Skin of body (tissue), 2 donors: Measurements from ENCODE around the gene TFAP2A. TPM values are rescaled to one million over a fixed set of nuclear protein-coding genes. Genes with fewer than 3 reads are reported as not detected.

ENCODE experiments used
- DNase-seq: peaks from one replicate; lab custom pipeline; 2025; lab: John Stamatoyannopoulos, UW
- total RNA-seq: library from RNA; depleted of rRNA; stranded (reverse); fragments of >200 nt; gene quantifications from one replicate; pipeline ENCODE4 v1.2.3, GENCODE V29; 2014

The TFAP2A gene
- total RNA-seq, 1 donor from 2014 or later, result 25.0 TPM

DNA sequence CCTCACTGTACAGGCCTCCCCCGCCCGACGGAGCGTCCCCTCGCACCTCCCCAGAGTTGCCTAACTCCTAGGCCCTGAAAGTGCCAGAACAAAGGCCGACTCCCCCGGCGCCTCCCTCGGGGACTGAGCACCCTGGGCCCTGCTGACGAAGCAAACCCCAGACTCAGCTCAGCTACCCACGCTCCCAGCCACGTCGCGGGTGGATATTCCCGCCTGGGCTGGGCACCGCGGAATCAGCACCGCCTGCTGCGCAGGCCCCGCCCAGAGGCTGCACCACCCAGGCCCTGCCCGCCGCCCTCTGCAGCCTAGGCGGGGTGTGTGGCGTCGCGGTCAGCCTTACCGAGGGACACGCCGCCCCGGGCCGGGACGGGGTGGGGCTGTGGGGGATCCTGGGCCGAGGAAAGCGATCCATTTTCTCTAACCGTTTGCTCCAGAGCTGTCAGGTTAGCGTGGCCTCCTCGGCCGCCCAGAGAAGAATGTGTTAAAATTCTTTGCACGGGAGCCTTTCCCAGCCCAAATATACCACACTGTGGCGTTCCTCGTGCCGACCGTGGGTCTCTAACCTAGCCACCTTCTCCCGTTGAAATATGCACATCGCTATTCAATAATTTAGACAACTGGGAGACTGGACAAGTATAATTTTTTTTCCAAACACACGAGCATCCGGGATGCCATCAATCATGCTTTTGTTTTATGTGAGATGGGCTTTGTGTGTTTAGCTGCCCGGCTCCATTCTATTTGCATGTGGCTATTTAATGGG lies 31.4 kb downstream of the TFAP2A start:
- DNase-seq, result no peak

DNA sequence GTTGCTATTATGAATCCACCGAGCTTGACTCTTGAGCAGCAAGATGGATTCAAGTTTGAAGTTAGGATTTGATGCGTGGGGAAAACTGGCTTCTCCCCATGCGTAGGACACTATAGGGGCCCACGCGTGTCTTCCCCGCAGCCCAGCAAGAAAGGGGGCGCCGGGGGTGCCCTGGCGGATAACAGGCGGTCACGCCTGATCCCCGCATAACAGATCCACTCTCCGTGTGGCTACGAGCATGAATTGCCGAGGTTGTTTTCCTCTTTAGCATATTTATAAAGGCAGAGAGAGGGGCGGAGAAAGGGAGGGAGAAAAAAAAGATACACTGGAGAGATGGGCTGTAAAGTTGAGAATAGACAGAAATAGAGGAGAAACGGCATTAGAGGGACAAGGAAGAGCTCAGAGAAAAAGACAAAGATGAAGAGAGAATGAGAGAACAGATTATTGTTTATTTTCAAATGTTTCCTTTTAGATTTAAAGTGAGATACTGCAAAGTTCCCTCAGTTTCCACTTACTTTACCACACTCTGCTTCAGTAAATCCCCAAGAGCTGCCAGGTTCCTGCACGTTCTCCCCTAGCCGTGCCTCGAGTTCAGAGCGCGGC lies 32.0 kb downstream of the TFAP2A start:
- DNase-seq, result no peak

DNA sequence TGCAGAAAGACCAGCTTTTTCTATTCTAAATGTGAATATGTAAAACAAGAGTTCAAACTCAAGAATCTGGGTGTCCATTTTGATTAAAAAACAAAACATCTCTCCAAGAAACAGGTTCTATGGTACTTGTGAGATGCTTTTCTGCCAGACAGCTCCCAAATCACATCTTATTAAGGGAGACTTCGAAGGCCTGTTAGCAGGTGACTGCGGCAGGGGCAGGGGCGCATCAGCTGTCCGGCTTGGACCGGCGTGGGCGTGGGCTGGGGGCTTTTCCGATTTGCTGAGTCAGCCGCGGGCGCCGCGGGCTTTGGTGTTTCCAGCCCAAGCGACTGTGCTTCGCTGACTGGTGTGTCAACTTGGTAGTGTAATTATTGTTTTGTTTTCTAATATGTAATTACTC lies 32.6 kb downstream of the TFAP2A start:
- DNase-seq, result no peak

DNA sequence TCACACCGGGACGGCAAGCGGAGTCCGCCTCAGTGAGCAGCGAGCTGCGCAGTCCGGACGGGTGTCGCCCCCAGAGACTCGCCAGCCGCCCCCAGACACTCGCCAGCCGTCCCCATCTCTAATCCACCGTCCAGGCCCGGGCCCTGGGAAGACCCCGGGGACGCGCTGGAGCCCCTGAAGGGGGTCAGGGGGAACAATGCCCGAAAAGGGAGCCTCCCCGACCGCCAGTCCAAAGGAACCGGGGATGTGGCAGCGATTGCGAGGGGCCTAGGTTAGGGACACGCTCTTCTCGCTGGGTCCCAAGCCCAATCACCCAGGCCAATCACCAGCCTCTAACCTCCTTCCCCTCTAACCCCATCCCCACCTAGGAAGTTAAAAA lies 33.1 kb downstream of the TFAP2A start:
- no peak for DNase-seq

DNA sequence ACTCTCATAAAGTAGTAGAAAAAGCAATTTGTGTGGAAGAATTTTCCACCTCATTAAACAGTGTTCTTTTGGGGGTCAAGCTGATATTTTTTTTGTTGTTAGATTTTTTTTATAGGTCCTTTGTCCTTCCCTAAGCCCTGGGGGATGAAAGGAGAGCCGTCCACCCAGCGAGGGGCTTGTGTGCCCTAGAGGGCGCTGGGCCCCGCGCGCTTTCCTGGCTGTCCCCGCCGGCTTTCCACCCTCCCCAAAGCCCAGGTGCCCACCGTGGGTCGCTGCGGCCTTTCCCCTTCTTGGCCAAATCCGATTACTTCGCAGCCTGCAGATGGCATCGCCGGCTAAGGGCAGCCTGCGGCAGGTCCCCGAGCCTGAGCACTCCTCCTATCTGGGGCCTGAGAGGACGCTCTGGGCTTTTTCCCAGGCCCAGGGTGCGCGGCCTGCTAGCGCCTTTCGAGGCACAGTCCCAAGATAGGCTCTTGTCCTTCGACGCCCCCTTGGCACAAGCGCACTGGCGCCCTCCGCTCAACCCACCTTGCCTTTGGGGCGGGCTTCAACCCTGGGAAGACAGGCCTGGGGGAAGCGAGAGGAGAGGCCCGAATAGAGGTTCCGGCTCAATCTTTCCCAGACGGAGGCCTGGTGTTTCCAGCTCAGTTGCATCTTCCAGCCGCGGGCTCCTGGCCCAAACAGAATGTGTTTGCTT lies 33.6 kb downstream of the TFAP2A start:
- no peak for DNase-seq

DNA sequence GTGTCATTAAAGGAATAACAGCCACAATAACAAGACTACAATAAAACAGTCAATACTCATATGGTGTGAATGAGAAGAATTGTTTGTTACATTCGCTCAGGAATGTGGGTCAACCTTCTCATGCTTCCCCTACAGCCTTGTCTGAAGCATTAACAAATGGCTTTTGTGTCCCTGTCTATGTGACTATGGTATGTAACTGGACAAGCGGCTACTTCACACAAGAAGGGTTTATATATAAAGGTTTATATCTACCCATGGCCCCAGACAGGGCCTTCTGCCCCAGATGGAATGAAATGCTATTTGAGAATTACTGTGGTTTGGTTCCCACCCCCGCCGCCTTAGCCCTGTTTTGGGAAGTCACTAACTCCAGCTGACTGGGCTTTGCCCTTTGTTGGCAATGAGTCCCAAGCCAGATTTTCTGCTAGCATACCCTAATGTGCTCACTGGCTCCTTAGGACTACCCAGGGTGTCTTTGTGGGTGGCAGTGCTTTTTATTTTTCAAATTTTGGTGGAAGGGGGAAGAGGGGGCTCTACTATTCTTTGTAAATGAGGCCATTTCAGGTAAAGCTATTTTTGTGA lies 39.4 kb downstream of the TFAP2A start:
- DNase-seq, result no peak

DNA sequence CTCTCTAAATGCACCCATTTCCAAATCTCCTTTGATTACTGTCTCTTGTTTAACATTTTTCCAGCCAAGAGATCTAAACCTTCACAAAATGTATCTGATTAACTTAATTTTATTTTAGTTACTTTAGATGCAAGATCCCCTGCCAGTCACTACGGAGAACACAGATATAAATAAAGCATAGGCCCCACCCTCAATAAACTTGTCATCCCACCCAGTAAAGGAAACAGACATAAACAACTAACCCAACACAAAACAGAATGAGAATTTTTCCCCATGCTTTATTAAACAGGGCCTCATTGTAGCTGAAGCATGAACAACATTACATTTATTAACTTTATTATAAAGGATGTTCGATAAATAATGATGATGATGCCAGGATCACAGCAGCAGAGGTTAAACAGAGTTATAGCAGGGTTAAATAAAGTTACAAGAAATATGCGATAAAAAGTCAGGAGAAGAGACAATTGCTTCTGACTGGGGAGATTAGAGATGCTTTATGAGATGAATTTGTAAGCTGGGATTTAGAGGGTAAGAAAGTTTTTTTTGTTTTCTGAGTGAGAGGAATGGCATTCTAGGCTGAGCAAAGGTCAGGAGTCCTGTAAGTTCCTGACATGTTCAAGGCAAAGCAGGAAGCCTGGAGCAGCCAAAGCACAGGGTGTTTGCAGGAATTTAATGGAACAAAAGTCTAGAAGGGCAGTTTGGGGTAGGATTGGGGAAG lies 41.1 kb downstream of the TFAP2A start:
- no peak for DNase-seq

DNA sequence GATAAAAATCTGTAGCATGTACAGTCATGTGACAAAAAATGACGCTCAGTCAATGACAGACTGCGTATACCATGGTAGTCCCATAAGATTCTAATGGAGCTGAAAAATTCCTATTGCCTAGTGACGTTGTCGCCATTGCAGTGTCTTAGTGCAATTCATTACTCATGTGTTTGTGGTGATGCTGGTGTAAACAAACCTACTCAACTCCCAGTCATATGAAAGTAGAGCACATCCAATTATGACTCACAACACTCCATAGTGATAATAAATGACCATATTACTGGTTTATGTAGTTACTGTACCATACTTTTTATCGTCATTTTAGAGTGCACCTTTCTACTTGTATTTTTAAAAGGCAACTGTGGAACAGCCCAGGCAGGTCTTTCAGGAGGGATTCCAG lies 45.0 kb downstream of the TFAP2A start:
- no peak for DNase-seq

DNA sequence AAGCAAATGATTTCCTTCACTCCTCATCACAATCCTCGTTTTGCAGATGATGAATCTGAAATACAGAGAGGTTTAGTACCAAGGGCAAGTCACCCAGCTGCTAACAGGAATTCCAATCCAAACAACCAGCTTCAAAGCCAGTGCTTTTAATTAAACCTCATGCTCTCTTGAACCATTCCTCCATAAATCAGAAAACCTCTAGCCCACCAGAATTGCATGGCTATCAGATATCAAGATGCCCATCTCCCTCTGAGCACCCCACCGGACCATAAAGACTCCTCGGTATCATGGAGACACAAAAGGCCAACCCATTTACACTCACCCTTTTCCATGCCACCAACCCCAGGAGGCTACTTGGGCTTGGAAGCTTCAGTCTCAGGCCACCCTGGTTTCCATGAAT lies 46.0 kb downstream of the TFAP2A start:
- no peak for DNase-seq

DNA sequence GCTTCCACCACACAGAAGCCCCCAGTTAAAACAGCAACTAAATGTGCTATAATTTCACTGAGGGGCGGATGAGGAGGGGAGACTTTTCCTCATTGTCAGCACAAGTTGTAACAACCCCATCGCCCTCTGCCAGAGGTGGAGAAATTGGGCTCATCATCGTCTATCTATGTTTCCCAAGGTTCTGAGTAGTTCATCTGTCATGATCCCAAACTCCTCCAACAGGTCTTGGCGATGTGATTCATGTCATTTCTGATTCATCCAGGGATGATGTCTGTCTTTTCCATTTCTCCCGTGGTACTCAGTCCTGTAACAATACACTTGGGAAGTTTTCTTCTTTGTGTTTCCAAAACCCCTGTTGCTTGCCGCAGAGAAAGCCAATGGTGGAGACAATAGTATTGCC lies 51.0 kb downstream of the TFAP2A start:
- no peak for DNase-seq

DNA sequence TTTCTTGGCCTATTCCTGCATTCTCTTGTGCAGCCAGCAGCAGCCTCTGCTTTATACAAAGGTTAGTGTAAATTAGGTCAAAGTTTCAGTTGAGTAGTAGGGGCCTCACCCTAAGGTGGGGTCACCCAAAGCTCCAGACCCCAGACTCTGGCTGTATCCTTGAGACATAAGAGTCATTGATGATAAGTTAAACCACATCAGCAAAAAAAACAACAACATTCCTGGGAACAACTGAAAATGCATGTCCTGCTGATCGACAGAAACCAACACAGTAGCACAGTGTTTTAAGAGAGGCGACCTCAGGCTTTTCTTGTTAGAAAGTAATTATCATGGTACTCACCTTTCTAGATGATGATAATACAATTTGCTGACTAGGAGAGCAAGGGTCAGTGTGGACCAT lies 52.6 kb downstream of the TFAP2A start:
- DNase-seq, result no peak

DNA sequence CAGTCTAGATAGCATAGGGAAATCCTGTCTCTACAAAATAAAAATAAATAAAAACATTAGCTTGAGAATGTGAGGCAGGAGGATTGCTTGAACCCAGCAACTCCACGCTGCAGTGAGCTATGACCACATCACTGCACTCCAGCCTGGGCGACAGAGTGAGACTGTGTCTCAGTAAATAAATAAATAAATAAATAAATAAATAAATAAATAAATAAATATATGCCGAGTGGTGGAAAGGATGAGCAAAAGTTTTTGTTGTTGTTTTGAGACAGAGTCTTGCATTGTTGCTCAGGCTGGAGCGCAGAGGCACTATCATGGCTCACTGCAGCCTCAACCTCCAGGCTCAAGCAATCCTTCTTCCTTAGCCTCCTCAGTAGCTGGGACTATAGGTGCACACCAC lies 53.4 kb downstream of the TFAP2A start:
- DNase-seq, result no peak

DNA sequence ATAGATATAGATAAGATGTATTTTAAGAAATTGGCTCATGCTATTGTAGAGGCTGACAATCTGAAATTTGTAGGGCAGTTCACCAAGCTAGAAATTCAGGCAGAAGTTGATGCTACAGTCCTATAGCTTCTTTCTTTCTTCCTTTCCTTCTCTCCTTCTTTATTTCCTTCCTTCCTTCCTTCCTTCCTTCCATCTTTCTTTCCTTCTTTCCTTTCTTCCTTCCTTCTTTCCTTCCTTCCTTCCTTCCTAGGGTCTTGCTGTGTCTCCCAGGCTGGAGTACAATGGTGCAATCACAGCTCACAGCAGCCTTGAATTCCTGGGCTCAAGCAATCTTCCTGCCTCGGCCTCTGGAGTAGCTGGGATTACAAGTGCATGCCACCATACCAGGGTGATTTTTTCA lies 55.3 kb downstream of the TFAP2A start:
- DNase-seq, result no peak

DNA sequence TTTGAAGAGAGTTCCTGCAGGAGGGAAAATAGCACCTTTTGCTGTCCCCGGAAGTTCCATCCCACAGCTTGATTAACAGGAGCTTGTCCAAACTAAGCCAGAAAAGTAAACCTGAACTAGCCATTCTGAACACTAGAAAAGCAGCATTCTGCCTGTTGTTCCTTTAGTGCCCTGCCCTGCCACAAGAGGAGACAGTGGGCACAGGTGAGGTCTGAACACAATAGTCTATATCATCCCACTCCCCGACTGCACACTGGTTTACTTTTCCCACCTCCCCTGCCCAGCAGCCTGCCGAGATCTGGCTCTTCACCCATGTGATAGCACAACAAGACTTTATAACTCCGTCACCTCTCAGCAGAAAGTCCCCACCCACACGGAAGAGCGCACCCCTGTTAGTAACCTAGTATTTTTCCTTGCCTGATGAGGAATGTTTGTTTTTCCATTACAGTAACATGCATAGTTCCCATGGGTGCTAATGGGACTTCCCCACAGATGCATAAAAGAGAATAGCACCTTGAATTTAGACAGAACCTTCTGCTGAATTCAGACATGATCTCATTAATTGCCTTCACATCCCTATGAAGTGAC lies 59.7 kb downstream of the TFAP2A start:
- DNase-seq, result no peak

DNA sequence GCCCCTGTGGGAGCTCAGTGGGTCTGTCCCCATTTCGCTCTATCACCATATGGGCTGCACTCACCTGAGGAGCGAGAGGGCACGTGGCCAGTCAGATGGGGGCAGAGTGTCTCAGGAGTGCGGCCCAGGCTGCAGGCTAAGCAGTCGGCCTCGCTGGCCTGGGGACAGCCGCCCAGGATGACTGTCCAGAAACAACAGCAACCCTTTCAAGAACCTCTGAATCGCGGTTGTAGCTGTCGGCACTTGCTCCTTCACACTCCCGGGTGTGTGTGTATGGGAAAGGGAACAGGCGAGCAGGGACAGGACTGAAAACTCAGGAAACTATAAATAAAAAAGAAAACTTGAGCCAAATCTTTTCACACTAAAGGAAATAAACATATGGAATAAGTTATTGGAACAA lies 63.1 kb downstream of the TFAP2A start:
- no peak for DNase-seq

DNA sequence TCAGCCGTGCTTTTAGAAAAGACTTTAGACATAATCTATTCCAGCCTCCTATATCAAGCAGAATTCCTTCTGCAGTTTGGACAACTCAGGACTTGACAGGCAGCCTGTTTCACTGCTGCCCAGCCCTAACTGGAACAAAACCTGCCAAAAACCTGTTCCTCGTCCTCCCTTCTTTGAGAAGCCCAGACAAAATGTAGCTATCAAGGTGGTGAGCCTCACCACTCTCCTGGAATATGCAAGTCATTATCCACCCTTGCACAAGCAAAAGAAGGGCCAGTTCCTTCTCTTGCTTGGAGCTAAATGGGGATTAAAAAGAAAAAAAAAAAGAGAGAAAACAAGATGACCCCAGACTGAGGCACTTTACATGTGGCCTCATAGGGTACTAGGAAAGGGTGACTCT lies 64.2 kb downstream of the TFAP2A start:
- DNase-seq, result no peak

DNA sequence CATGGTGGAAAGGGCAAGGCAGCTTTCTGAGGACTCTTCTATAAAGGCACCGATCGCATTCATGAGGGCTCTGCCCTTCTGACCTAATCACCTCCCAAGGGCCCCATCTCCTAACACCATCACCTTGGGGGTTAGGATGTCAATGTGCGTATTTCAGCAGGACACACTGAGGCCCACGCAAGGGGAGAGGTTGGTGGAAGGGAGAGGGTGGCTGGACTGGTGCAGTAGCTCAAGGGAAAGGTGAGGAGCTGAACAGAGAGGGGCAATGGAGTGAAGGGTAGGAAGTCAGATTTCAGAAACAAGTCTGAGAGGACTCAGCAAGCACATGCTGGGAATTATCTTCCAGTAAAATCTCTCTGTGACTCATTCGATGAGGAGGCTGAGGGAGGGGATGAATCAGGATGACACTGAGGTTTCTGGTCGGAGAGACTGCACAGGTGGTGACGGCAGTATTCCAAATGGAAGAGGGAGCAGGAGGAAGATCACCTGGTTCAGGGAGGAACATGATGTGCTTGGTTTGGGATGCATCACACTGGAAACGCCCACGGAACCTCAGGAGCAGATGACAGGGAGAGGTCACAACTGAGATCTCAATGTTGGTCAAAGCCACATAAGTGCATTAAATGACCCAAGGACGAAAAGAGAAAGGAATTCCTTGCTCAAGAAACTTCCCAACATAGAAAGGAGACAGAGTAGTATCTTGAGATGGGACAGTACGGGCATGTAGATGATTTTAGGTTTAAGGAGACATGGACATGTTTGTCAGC lies 67.1 kb downstream of the TFAP2A start:
- no peak for DNase-seq
